ENCODE data around the gene DOCK2. TPM values are rescaled to one million over a fixed set of nuclear protein-coding genes. Genes with fewer than 3 reads are reported as not detected.

Gene DOCK2
- total RNA-seq, 4 donors from 2014 or later, result 0.32 to 5.3 (median 2.7) TPM

GRCh38 chr5:169917500-169917899, 280.4 kb downstream of the DOCK2 start:
- in situ Hi-C loops (cut with MboI; ENCODE audit: low sequenced_read_pairs in 4 of 4) (no loop called here), intact Hi-C loops (cut with DNase I; ENCODE audit: low total_unique reads) (no loop called here)
- ATAC-seq, result no peak

DNA sequence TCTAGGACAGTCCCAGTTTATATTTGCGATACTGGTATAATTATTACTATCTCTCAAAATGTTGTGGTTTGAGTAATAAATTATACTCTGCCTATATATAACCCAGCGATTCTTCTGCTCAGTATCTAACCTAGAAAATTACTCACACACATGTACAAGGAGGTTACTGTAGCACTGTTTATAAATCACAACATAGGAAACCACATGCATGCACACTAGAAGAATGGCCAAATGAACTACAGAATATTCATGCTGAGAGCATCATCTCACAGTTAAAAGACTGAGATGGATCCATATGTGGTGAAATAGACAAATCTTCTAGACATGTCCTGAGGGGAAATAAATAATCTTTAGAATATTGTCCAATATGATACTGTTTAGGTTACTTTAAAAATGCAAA, 281.2 kb downstream of the DOCK2 start:
- Histone ChIP-seq H3K9me3 (no peaks in the 10 kb centered on the region), H3K4me3 (no peak overlapping the region), H3K27ac (no peak overlapping the region), H3K36me3 (no peaks in the 10 kb centered on the region), H3K4me1 (no peaks in the 10 kb centered on the region), H3K27me3 (no peaks in the 10 kb centered on the region)
- in situ Hi-C loops (cut with MboI; ENCODE audit: low sequenced_read_pairs in 4 of 4) (no loop called here), intact Hi-C loops (cut with DNase I; ENCODE audit: low total_unique reads) (no loop called here)
- DNase-seq, result no peak
- TF ChIP-seq POLR2A (IDR thresholded peaks at IDR 0.05) (no peak), CTCF (IDR thresholded peaks at IDR 0.05 in 4 of 5, conservative IDR thresholded peaks at IDR 0.05 in 1 of 5) (no peak)
- no peak for ATAC-seq

More at GRCh38 chr5:169917500-169917899, 280.4 kb downstream of the DOCK2 start:
- H3K36me3 ChIP-seq, result no peaks in the 10 kb centered on the region
- no peak for TF ChIP-seq CTCF (IDR thresholded peaks at IDR 0.05 in 4 of 5, conservative IDR thresholded peaks at IDR 0.05 in 1 of 5)
- no peak for TF ChIP-seq POLR2A (IDR thresholded peaks at IDR 0.05)
- DNase-seq, result no peak
- H3K27me3 ChIP-seq, result no peaks in the 10 kb centered on the region
- no peak overlapping the region for H3K4me3 ChIP-seq
- no peak overlapping the region for H3K27ac ChIP-seq
- no peaks in the 10 kb centered on the region for H3K9me3 ChIP-seq
- H3K4me1 ChIP-seq, result no peaks in the 10 kb centered on the region

- intact Hi-C loops (cut with DNase I; ENCODE audit: low total_unique reads) (no loop called here), in situ Hi-C loops (cut with MboI; ENCODE audit: low sequenced_read_pairs in 4 of 4) (no loop called here)
- no peaks in the 10 kb centered on the region for H3K4me1 ChIP-seq
- H3K27me3 ChIP-seq, result no peaks in the 10 kb centered on the region
- ATAC-seq (no peak), DNase-seq (no peak)
- H3K9me3 ChIP-seq, result no peaks in the 10 kb centered on the region
- H3K4me3 ChIP-seq, result no peak overlapping the region
- no peak overlapping the region for H3K27ac ChIP-seq
- no peak for TF ChIP-seq CTCF (IDR thresholded peaks at IDR 0.05 in 4 of 5, conservative IDR thresholded peaks at IDR 0.05 in 1 of 5)
- H3K36me3 ChIP-seq, result no peaks in the 10 kb centered on the region
Measured at GRCh38 chr5:169920474-169920873, 283.4 kb downstream of the DOCK2 start.

DNA sequence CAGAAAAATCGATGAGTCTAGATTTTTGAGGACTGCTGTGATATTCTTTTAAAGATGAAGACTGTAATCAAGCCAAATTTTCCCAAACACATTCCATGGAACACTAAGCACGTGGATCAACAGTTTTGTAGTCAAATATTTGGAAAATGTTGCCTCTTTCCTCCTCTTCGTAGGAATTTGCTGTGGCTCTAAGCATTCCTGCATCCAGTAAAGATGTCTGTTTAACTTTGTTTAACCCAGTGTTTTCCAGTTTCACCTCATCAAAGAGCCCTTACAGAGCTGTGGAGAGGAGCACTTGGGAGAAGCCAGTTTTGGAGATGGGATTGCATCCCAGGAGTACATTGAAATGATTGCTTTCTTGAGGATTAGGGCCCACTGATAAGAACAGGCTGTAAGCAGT, 284.3 kb downstream of the DOCK2 start:
- no peaks in the 10 kb centered on the region for H3K36me3 ChIP-seq
- H3K9me3 ChIP-seq, result no peaks in the 10 kb centered on the region
- H3K4me1 ChIP-seq, result no peaks in the 10 kb centered on the region
- H3K27ac ChIP-seq, result no peak overlapping the region
- H3K27me3 ChIP-seq, result no peaks in the 10 kb centered on the region
- no peak for DNase-seq
- H3K4me3 ChIP-seq, result no peak overlapping the region
- ATAC-seq, result no peak
- intact Hi-C loops (cut with DNase I; ENCODE audit: low total_unique reads) (no loop called here), in situ Hi-C loops (cut with MboI; ENCODE audit: low sequenced_read_pairs in 4 of 4) (no loop called here)
- TF ChIP-seq CTCF (IDR thresholded peaks at IDR 0.05 in 4 of 5, conservative IDR thresholded peaks at IDR 0.05 in 1 of 5) (no peak), POLR2A (IDR thresholded peaks at IDR 0.05) (no peak)

- no peaks in the 10 kb centered on the region for H3K4me1 ChIP-seq
- TF ChIP-seq CTCF (IDR thresholded peaks at IDR 0.05 in 4 of 5, conservative IDR thresholded peaks at IDR 0.05 in 1 of 5) (no peak), POLR2A (IDR thresholded peaks at IDR 0.05) (no peak)
- no peaks in the 10 kb centered on the region for H3K36me3 ChIP-seq
- intact Hi-C loops (cut with DNase I; ENCODE audit: low total_unique reads) (no loop called here), in situ Hi-C loops (cut with MboI; ENCODE audit: low sequenced_read_pairs in 4 of 4) (no loop called here)
- H3K27me3 ChIP-seq, result no peaks in the 10 kb centered on the region
- no peaks in the 10 kb centered on the region for H3K9me3 ChIP-seq
- H3K4me3 ChIP-seq, result no peak overlapping the region
- ATAC-seq, result no peak
- no peak overlapping the region for H3K27ac ChIP-seq
- no peak for DNase-seq
Measured at GRCh38 chr5:169921949-169922348, 284.9 kb downstream of the DOCK2 start.
